ENCODE data around the gene PPP4R1. TPM values are rescaled to one million over a fixed set of nuclear protein-coding genes. Genes with fewer than 3 reads are reported as not detected.

Gene PPP4R1
- total RNA-seq, 2 experiments from 2014 or later: 35.7 to 40.2 TPM

- Mint-ChIP-seq H3K27ac (no peak overlapping the region), H3K27me3 (no peaks in the 10 kb centered on the region), H3K4me3 (no peak overlapping the region), H3K4me1 (ENCODE audit: low read depth) (no peaks in the 10 kb centered on the region), H3K9me3 (no peaks in the 10 kb centered on the region), H3K36me3 (ENCODE audit: low read depth) (peaks cover 76% of the 10 kb centered on the region)
- Histone ChIP-seq H3K36me3 (ENCODE audit: insufficient read depth, low read length) (peaks cover 57% of the 10 kb centered on the region), H3K4me1 (ENCODE audit: insufficient read depth, low read length) (no peaks in the 10 kb centered on the region), H3K27ac (ENCODE audit: low read depth in 1 of 2, low read length in 2 of 2) (no peak overlapping the region), H3K4me3 (ENCODE audit: low read length) (no peak overlapping the region), H3K27me3 (ENCODE audit: control insufficient read depth in 1 of 2, insufficient read depth in 2 of 2, low read length in 2 of 2) (no peaks in the 10 kb centered on the region), H3K9me3 (ENCODE audit: control insufficient read depth in 1 of 2, insufficient read depth in 1 of 2, low read length in 2 of 2) (no peaks in the 10 kb centered on the region)
- ChIA-PET CTCF (no interaction called here), POLR2A (no interaction called here)
- DNase-seq: no peak
- TF ChIP-seq, protein P1, sequence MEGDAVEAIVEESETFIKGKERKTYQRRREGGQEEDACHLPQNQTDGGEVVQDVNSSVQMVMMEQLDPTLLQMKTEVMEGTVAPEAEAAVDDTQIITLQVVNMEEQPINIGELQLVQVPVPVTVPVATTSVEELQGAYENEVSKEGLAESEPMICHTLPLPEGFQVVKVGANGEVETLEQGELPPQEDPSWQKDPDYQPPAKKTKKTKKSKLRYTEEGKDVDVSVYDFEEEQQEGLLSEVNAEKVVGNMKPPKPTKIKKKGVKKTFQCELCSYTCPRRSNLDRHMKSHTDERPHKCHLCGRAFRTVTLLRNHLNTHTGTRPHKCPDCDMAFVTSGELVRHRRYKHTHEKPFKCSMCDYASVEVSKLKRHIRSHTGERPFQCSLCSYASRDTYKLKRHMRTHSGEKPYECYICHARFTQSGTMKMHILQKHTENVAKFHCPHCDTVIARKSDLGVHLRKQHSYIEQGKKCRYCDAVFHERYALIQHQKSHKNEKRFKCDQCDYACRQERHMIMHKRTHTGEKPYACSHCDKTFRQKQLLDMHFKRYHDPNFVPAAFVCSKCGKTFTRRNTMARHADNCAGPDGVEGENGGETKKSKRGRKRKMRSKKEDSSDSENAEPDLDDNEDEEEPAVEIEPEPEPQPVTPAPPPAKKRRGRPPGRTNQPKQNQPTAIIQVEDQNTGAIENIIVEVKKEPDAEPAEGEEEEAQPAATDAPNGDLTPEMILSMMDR (IDR thresholded peaks at IDR 0.05): no peak
- ATAC-seq (ENCODE audit: poor library complexity): no peak
- intact Hi-C loops (cut with DNase I, micrococcal nuclease): no loop called here
Observed at GRCh38 chr18:9535430-9535991, 78.8 kb downstream of the PPP4R1 start.

GRCh38 chr18:9534844-9535243, 79.5 kb downstream of the PPP4R1 start:
- ATAC-seq (ENCODE audit: poor library complexity) (no peak), DNase-seq (no peak)
- Mint-ChIP-seq H3K4me1 (ENCODE audit: low read depth) (no peaks in the 10 kb centered on the region), H3K27me3 (no peaks in the 10 kb centered on the region), H3K9me3 (no peaks in the 10 kb centered on the region), H3K27ac (no peak overlapping the region), H3K4me3 (no peak overlapping the region), H3K36me3 (ENCODE audit: low read depth) (peaks cover 82% of the 10 kb centered on the region)
- ChIA-PET CTCF (no interaction called here), POLR2A (no interaction called here)
- TF ChIP-seq, protein P1 (IDR thresholded peaks at IDR 0.05): no peak
- Histone ChIP-seq H3K9me3 (ENCODE audit: control insufficient read depth in 1 of 2, insufficient read depth in 1 of 2, low read length in 2 of 2) (no peaks in the 10 kb centered on the region), H3K4me3 (ENCODE audit: low read length) (no peak overlapping the region), H3K27me3 (ENCODE audit: control insufficient read depth in 1 of 2, insufficient read depth in 2 of 2, low read length in 2 of 2) (no peaks in the 10 kb centered on the region), H3K36me3 (ENCODE audit: insufficient read depth, low read length) (peaks cover 63% of the 10 kb centered on the region), H3K27ac (ENCODE audit: low read depth in 1 of 2, low read length in 2 of 2) (no peak overlapping the region), H3K4me1 (ENCODE audit: insufficient read depth, low read length) (no peaks in the 10 kb centered on the region)
- intact Hi-C loops (cut with DNase I, micrococcal nuclease): no loop called here

DNA sequence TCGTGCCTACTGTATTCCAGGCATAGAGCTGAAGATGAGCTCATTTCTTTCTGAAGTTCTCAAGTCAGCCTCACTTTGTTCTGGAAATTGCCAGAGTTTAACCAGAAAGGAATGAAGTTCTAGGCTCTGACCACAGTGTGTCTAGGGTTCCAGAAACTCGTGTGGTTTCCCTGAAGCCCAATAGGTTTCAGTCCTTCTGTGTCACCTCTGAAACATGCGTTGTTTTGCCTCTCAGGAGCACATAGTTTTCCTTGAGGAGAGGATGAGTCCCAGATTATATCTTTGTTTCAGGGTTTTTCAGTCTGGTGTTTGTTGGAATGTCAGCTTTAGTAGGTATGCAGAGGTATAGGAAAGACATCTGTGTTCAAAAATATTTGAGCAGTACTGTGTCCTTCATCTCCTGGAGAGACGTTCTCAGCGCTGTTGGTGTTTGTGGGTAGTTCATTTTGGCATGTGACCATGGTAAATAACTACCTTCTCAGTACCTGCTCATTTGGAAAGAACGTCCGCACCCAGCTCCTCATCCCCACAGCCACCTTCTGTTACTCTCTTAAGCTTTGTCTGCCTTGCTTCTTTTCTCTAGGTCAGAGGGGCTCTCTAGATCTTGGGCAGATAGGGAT, 82.5 kb downstream of the PPP4R1 start:
- no peaks in the 10 kb centered on the region for H3K27me3 ChIP-seq (ENCODE audit: control insufficient read depth in 1 of 2, insufficient read depth in 2 of 2, low read length in 2 of 2)
- no peak overlapping the region for H3K4me3 ChIP-seq (ENCODE audit: low read length)
- POLR2A ChIA-PET: no interaction called here
- Mint-ChIP-seq H3K4me1 (ENCODE audit: low read depth) (no peaks in the 10 kb centered on the region), H3K4me3 (no peak overlapping the region), H3K36me3 (ENCODE audit: low read depth) (peaks cover 95% of the 10 kb centered on the region), H3K27me3 (no peaks in the 10 kb centered on the region), H3K9me3 (no peaks in the 10 kb centered on the region), H3K27ac (no peak overlapping the region)
- ATAC-seq (ENCODE audit: poor library complexity): no peak
- no peaks in the 10 kb centered on the region for H3K4me1 ChIP-seq (ENCODE audit: insufficient read depth, low read length)
- no peak overlapping the region for H3K27ac ChIP-seq (ENCODE audit: low read depth in 1 of 2, low read length in 2 of 2)
- no peaks in the 10 kb centered on the region for H3K9me3 ChIP-seq (ENCODE audit: control insufficient read depth in 1 of 2, insufficient read depth in 1 of 2, low read length in 2 of 2)
- intact Hi-C loops (cut with DNase I, micrococcal nuclease): no loop called here
- TF ChIP-seq, protein P1 (IDR thresholded peaks at IDR 0.05): no peak
- peaks cover 74% of the 10 kb centered on the region for H3K36me3 ChIP-seq (ENCODE audit: insufficient read depth, low read length)
- no peak for DNase-seq
- CTCF ChIA-PET: interaction anchor here (0.6 kb wide), 1 partner anchor 161 kb away, joined by 6 read pairs; no protein-coding TSS in a partner anchor
